Testis (tissue), 3 donors: ENCODE results near the gene CACNA2D1. TPM values are rescaled to one million over a fixed set of nuclear protein-coding genes. Genes with fewer than 3 reads are reported as not detected.

Experiments used
- DNase-seq: peaks from one replicate; pipeline ENCODE4 v3.0.0-alpha.2; 2019
- H3K27ac ChIP-seq, 2 donors: fragments of 200-600 bp; sonication (generic); one replicate each; pipeline ENCODE4 v1.5.1; 2019
- H3K27me3 ChIP-seq: fragments of 200-600 bp; sonication (generic); one replicate; pipeline ENCODE4 v1.5.1; 2019
- H3K36me3 ChIP-seq: fragments of 200-600 bp; sonication (generic); one replicate; pipeline ENCODE4 v1.5.1; 2017; ENCODE audit warnings: low read depth; ENCODE audit errors: missing control alignments
- H3K4me1 ChIP-seq: fragments of 200-600 bp; sonication (generic); one replicate; pipeline ENCODE4 v1.5.1; 2019
- H3K4me3 ChIP-seq, 2 donors: fragments of 200-600 bp; sonication (generic); one replicate each; pipeline ENCODE4 v1.5.1; 2017 to 2019
- H3K9me3 ChIP-seq: fragments of 200-600 bp; sonication (generic); one replicate; pipeline ENCODE4 v1.5.1; 2017
- POLR2A ChIP-seq: fragments of 450-650 bp; IDR thresholded peaks from one replicate; pipeline ENCODE4 v1.6.1; 2017; ENCODE audit warnings: antibody characterized with exemption, mild to moderate bottlenecking, moderate library complexity
- WGBS, 2 donors: methylation state at CpG; one replicate each; pipeline ENCODE4 v1.1.5; 2018; 5-methylcytosine and 5-hydroxymethylcytosine counted together
- intact Hi-C: fragments of 100-400 bp; cut with DNase I; formaldehyde crosslinking; loops from one replicate; pipeline ENCODE4 v1.15.1; 2023; ENCODE audit warnings: low total_unique reads
- polyA plus RNA-seq: library from polyadenylated mRNA; stranded (reverse); fragments of 350-450 nt; fragmentation: Illumina TruSeq; extraction: RNeasy Lipid Tissue Mini Kit (QIAGEN cat#74804); gene quantifications from one replicate; pipeline ENCODE4 v1.2.3, GENCODE V29; 2014; ENCODE audit warnings: low read depth, low replicate concordance; ENCODE audit not compliant: insufficient read depth
- total RNA-seq, 2 donors: library from RNA; depleted of rRNA; stranded (reverse); fragments of >200 nt; gene quantifications; one replicate each; pipeline ENCODE4 v1.2.3, GENCODE V29; 2016
- TF ChIP-seq, protein P1 (sequence below), 3 experiments: fragments of 450-650 bp in 2 of 3; fragments of 200-600 bp in 1 of 3; sonication (generic) in 1 of 3; IDR thresholded peaks; one replicate each; pipeline ENCODE4 v1.5.1; 2016 to 2019; ENCODE audit warnings: antibody characterized with exemption in 3 of 3, mild to moderate bottlenecking in 2 of 3, moderate library complexity in 1 of 3

The CACNA2D1 gene
- total and polyA plus RNA-seq, 3 donors from 2014 or later: 5.4 to 29.1 (median 28.0) TPM

DNA sequence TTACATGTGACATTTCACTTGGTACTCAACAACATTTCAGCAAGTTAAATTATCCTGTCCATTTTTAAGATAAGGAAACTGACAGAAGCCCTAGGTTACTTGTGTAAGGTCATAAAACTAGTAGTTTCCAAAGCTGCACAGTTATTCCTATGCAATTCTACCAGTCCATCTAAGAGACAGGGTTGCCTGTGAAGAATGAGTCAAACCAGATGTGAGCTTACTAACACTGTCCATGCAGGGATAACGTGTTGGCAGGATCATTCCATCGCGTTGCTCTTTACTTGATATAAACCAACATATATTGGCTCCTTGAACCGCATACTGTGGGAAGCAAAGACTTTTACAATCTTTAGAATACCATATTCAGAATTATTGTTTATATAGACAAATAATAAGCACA lies 392.8 kb downstream of the CACNA2D1 start:
- Histone ChIP-seq H3K27me3 (no peaks in the 10 kb centered on the region), H3K9me3 (no peaks in the 10 kb centered on the region), H3K4me1 (no peaks in the 10 kb centered on the region), H3K4me3 (no peak overlapping the region), H3K36me3 (no peaks in the 10 kb centered on the region), H3K27ac (no peak overlapping the region)
- no peak for DNase-seq
- 85 to 88% methylated on average over 4 of the region's 4 CpGs for WGBS, 2 donors
- intact Hi-C loops: loop anchor here (10.0 kb wide), 1 partner anchor 524 kb away; no protein-coding TSS in a partner anchor
- no peak for TF ChIP-seq POLR2A
- TF ChIP-seq, protein P1, sequence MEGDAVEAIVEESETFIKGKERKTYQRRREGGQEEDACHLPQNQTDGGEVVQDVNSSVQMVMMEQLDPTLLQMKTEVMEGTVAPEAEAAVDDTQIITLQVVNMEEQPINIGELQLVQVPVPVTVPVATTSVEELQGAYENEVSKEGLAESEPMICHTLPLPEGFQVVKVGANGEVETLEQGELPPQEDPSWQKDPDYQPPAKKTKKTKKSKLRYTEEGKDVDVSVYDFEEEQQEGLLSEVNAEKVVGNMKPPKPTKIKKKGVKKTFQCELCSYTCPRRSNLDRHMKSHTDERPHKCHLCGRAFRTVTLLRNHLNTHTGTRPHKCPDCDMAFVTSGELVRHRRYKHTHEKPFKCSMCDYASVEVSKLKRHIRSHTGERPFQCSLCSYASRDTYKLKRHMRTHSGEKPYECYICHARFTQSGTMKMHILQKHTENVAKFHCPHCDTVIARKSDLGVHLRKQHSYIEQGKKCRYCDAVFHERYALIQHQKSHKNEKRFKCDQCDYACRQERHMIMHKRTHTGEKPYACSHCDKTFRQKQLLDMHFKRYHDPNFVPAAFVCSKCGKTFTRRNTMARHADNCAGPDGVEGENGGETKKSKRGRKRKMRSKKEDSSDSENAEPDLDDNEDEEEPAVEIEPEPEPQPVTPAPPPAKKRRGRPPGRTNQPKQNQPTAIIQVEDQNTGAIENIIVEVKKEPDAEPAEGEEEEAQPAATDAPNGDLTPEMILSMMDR (IDR thresholded peaks at IDR 0.05): no peak

GRCh38 chr7:82049891-82050533 lies 393.6 kb downstream of the CACNA2D1 start:
- H3K4me1 ChIP-seq: no peaks in the 10 kb centered on the region
- no peaks in the 10 kb centered on the region for H3K36me3 ChIP-seq
- no peak for TF ChIP-seq POLR2A
- no peak overlapping the region for H3K4me3 ChIP-seq
- no peak for DNase-seq
- no peaks in the 10 kb centered on the region for H3K27me3 ChIP-seq
- intact Hi-C loops: loop anchor here (10.0 kb wide), 1 partner anchor 525 kb away; no protein-coding TSS in a partner anchor
- H3K9me3 ChIP-seq: no peaks in the 10 kb centered on the region
- WGBS, 2 donors: 55 to 72% methylated on average over 1 of the region's 1 CpG
- no peak overlapping the region for H3K27ac ChIP-seq

DNA sequence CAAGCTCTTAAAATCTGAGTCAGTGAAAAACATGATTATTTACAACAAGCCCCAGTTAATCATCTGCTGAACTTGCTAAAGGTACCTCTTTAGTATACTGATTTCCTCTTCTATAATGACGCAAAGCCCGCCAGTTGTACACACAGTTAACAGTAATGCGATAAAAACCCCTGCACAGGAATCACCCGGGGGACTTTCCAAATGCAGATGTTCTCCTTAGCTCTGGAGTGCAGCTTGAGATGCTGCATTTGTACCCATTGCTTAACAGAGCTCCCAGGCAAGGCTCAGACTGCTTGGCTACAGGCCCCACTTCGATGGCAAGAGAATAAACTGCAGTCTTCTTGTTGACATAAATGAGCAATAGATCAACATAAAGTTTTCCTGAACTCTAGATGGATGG lies 394.1 kb downstream of the CACNA2D1 start:
- intact Hi-C loops: no loop called here
- Histone ChIP-seq H3K9me3 (no peaks in the 10 kb centered on the region), H3K27me3 (no peaks in the 10 kb centered on the region), H3K36me3 (no peaks in the 10 kb centered on the region), H3K4me3 (no peak overlapping the region), H3K4me1 (no peaks in the 10 kb centered on the region), H3K27ac (no peak overlapping the region)
- DNase-seq: no peak
- 79 to 80% methylated on average over 5 of the region's 5 CpGs for WGBS, 2 donors
- TF ChIP-seq, protein P1 (IDR thresholded peaks at IDR 0.05): no peak
- no peak for TF ChIP-seq POLR2A

- Histone ChIP-seq H3K4me3 (no peak overlapping the region), H3K36me3 (no peaks in the 10 kb centered on the region), H3K27me3 (no peaks in the 10 kb centered on the region), H3K27ac (no peak overlapping the region), H3K9me3 (no peaks in the 10 kb centered on the region), H3K4me1 (no peaks in the 10 kb centered on the region)
- 19 to 24% methylated on average over 2 of the region's 2 CpGs for WGBS, 2 donors
- intact Hi-C loops: no loop called here
- DNase-seq: peak; percentile 68
- TF ChIP-seq, protein P1 (IDR thresholded peaks at IDR 0.05): peak; percentile 72 to 83 (median 77)
- TF ChIP-seq POLR2A: no peak
These were observed 399.0 kb downstream of the CACNA2D1 start for GRCh38 chr7:82044497-82045080.

- no peaks in the 10 kb centered on the region for H3K36me3 ChIP-seq
- no peaks in the 10 kb centered on the region for H3K9me3 ChIP-seq
- intact Hi-C loops: no loop called here
- no peak for DNase-seq
- no peak overlapping the region for H3K27ac ChIP-seq
- no peak overlapping the region for H3K4me3 ChIP-seq
- H3K27me3 ChIP-seq: no peaks in the 10 kb centered on the region
- TF ChIP-seq POLR2A: no peak
- TF ChIP-seq, protein P1 (IDR thresholded peaks at IDR 0.05): no peak
- no peaks in the 10 kb centered on the region for H3K4me1 ChIP-seq
- 53 to 62% methylated on average over 1 of the region's 1 CpG for WGBS, 2 donors
These were observed 404.0 kb downstream of the CACNA2D1 start for GRCh38 chr7:82039621-82040020.
